HCT116 (cell line): ENCODE results near the gene SPSB3. TPM values are rescaled to one million over a fixed set of nuclear protein-coding genes. Genes with fewer than 3 reads are reported as not detected.

Experiments
- ATAC-seq: fragments of 200-7000 bp; cut with Tn5 transposase; 2 replicates; pipeline ENCODE4 v1.9.1; 2020; ENCODE audit warnings: mild to moderate bottlenecking, moderate library complexity
- BruUV-seq: library from RNA; stranded (reverse); fragments of 400-500 nt; replicated peaks from 2 replicates; lab custom pipeline; 2021; lab: Mats Ljungman, UMichigan
- CTCF ChIA-PET: fragments of 300-600 bp; sonication (Branson Sonifier 250); formaldehyde crosslinking; loops from one replicate; lab custom pipeline; 2021; ENCODE audit warnings: antibody characterized with exemption; lab: Charles Lee
- POLR2A ChIA-PET: fragments of 300-600, 350-600 bp; sonication (Branson Sonifier 250); formaldehyde crosslinking; loops from one replicate; lab custom pipeline; 2021; ENCODE audit warnings: antibody characterized with exemption; lab: Charles Lee
- RAD21 ChIA-PET, 2 experiments: fragments of 300-600 bp; sonication (Branson Sonifier 250); formaldehyde crosslinking; loops; one replicate each; lab custom pipeline; 2023; ENCODE audit warnings: low total read pairs in 2 of 2; ENCODE audit not compliant: uncharacterized antibody in 2 of 2, unreplicated experiment in 2 of 2, low non-redundant PET in 1 of 2; lab: Charles Lee
- DNase-seq: peaks from one replicate; pipeline ENCODE4 v3.0.0-alpha.2; 2010; ENCODE audit warnings: low read depth, low spot score
- H2AFZ ChIP-seq: fragments of 200-600 bp; shearing (Covaris generic), sonication (generic); 2 replicates; pipeline ENCODE4 v1.6.1; 2017; ENCODE audit warnings: low read depth, mixed run types, mixed read lengths, antibody characterized with exemption, low read length; ENCODE audit not compliant: poor library complexity, severe bottlenecking
- H3K27ac ChIP-seq: 2 replicates; pipeline ENCODE4 v1.5.1; 2012; ENCODE audit warnings: low read depth, low read length
- H3K27me3 ChIP-seq: fragments of 200-600 bp; sonication (generic); 2 replicates; pipeline ENCODE4 v1.6.1; 2016; ENCODE audit warnings: mixed run types, low read length, mixed read lengths; ENCODE audit not compliant: insufficient read depth
- H3K36me3 ChIP-seq, 2 experiments: fragments of 200-500 bp in 1 of 2; fragments of 200-600 bp in 1 of 2; sonication (Bioruptor generic) in 1 of 2; sonication (generic) in 1 of 2; 2 replicates each; pipeline versions ENCODE4 v1.5.1 to v1.6.1; 2014 to 2016; ENCODE audit warnings: low read length in 2 of 2, inconsistent platforms in 1 of 2, mixed read lengths in 1 of 2, mixed run types in 1 of 2; ENCODE audit not compliant: insufficient read depth in 2 of 2, control insufficient read depth in 1 of 2
- H3K4me1 ChIP-seq, 2 experiments: fragments of 200-600 bp in 1 of 2; sonication (generic) in 1 of 2; 2 replicates each; pipeline versions ENCODE4 v1.5.1 to v1.6.1; 2012 to 2017; ENCODE audit warnings: low read length in 2 of 2, inconsistent platforms in 1 of 2, mild to moderate bottlenecking in 1 of 2, mixed read lengths in 1 of 2, mixed run types in 1 of 2, moderate library complexity in 1 of 2; ENCODE audit not compliant: insufficient read depth in 2 of 2, control insufficient read depth in 1 of 2
- H3K4me2 ChIP-seq: fragments of 200-600 bp; sonication (generic); 2 replicates; pipeline ENCODE4 v1.6.1; 2017; ENCODE audit warnings: mixed run types, low read length, mixed read lengths
- H3K4me3 ChIP-seq, 2 experiments: fragments of 200-600 bp in 1 of 2; sonication (generic) in 1 of 2; replicated peaks in 1 of 2; 2 replicates each; pipeline ENCODE4 v1.5.1; 2011 to 2016; ENCODE audit warnings: low read length in 2 of 2, control low read depth in 1 of 2, low read depth in 1 of 2, mild to moderate bottlenecking in 1 of 2, mixed read lengths in 1 of 2, mixed run types in 1 of 2
- H3K79me2 ChIP-seq: fragments of 200-600 bp; sonication (generic); 2 replicates; pipeline ENCODE4 v1.6.1; 2017; ENCODE audit warnings: mild to moderate bottlenecking, mixed run types, low read length, moderate library complexity, mixed read lengths; ENCODE audit not compliant: insufficient read depth
- H3K9ac ChIP-seq: fragments of 200-600 bp; sonication (generic); 2 replicates; pipeline ENCODE4 v1.6.1; 2016; ENCODE audit warnings: low read length, mixed read lengths
- H3K9me2 ChIP-seq: fragments of 200-600 bp; sonication (generic), shearing (Covaris generic); 2 replicates; pipeline ENCODE4 v1.6.1; 2017; ENCODE audit warnings: mixed run types, mild to moderate bottlenecking, moderate library complexity; ENCODE audit not compliant: insufficient read depth
- H3K9me3 ChIP-seq, 2 experiments: fragments of 200-500 bp in 1 of 2; fragments of 200-600 bp in 1 of 2; sonication (Bioruptor generic) in 1 of 2; sonication (generic) in 1 of 2; 2 replicates each; pipeline ENCODE4 v1.6.1; 2014 to 2017; ENCODE audit warnings: low read length in 2 of 2, mixed read lengths in 2 of 2, inconsistent platforms in 1 of 2, low read depth in 1 of 2, mild to moderate bottlenecking in 1 of 2, mixed run types in 1 of 2, moderate library complexity in 1 of 2; ENCODE audit not compliant: control insufficient read depth in 1 of 2, insufficient read depth in 1 of 2
- H4K20me1 ChIP-seq: fragments of 200-600 bp; sonication (generic), shearing (Covaris generic); 2 replicates; pipeline ENCODE4 v1.6.1; 2017; ENCODE audit warnings: mixed run types, mild to moderate bottlenecking, moderate library complexity; ENCODE audit not compliant: insufficient read depth
- CBX3 ChIP-seq: IDR thresholded peaks from 2 replicates; pipeline ENCODE4 v1.6.1; 2012; ENCODE audit warnings: low read depth
- CEBPB ChIP-seq: IDR thresholded peaks from 2 replicates; pipeline ENCODE4 v1.6.1; 2012; ENCODE audit warnings: low read depth
- ELF1 ChIP-seq: IDR thresholded peaks from 2 replicates; pipeline ENCODE4 v1.6.1; 2012; ENCODE audit warnings: low read depth, borderline replicate concordance
- EZH2 ChIP-seq: fragments of 200-600 bp; sonication (generic); IDR thresholded peaks from 2 replicates; pipeline ENCODE4 v1.6.1; 2017; ENCODE audit warnings: antibody characterized with exemption, mixed run types
- EZH2phosphoT487 ChIP-seq: fragments of 200-600 bp; IDR thresholded peaks from 2 replicates; pipeline ENCODE4 v1.6.1; 2018; ENCODE audit warnings: antibody characterized with exemption, borderline replicate concordance
- MAX ChIP-seq: IDR thresholded peaks from 2 replicates; pipeline ENCODE4 v1.6.1; 2012
- POLR2A ChIP-seq: IDR thresholded peaks from 2 replicates; pipeline ENCODE4 v1.7.0; 2011; ENCODE audit warnings: borderline replicate concordance; ENCODE audit not compliant: insufficient read depth, insufficient read length; ENCODE audit errors: extremely low read depth
- POLR2AphosphoS5 ChIP-seq: IDR thresholded peaks from 2 replicates; pipeline ENCODE4 v1.6.1; 2011; ENCODE audit warnings: mild to moderate bottlenecking, low read depth, low read length, moderate library complexity
- SIN3A ChIP-seq: IDR thresholded peaks from 2 replicates; pipeline ENCODE4 v1.6.1; 2012; ENCODE audit warnings: low read depth
- SP1 ChIP-seq: IDR thresholded peaks from 2 replicates; pipeline ENCODE4 v1.6.1; 2012; ENCODE audit warnings: low read depth
- SRF ChIP-seq: IDR thresholded peaks from 2 replicates; pipeline ENCODE4 v1.6.1; 2012; ENCODE audit warnings: low read depth
- TCF7L2 ChIP-seq: IDR thresholded peaks from 2 replicates; pipeline ENCODE4 v1.7.0; 2011; ENCODE audit warnings: borderline replicate concordance, inconsistent platforms; ENCODE audit not compliant: insufficient read depth, insufficient read length; ENCODE audit errors: extremely low read depth
- ZFX ChIP-seq: fragments of 450-650 bp; IDR thresholded peaks from 2 replicates; pipeline ENCODE4 v1.6.1; 2017
- intact Hi-C: fragments of 100-400 bp; cut with micrococcal nuclease; formaldehyde crosslinking; loops from 2 replicates; pipeline ENCODE4 v1.10.0; 2022
- total RNA-seq: library from RNA; stranded (reverse); gene quantifications from one replicate; pipeline ENCODE4 v1.2.1, GENCODE V29; 2021; ENCODE audit not compliant: unreplicated experiment

The SPSB3 gene
- total RNA-seq, 1 experiment from 2014 or later = 31.6 TPM

DNA sequence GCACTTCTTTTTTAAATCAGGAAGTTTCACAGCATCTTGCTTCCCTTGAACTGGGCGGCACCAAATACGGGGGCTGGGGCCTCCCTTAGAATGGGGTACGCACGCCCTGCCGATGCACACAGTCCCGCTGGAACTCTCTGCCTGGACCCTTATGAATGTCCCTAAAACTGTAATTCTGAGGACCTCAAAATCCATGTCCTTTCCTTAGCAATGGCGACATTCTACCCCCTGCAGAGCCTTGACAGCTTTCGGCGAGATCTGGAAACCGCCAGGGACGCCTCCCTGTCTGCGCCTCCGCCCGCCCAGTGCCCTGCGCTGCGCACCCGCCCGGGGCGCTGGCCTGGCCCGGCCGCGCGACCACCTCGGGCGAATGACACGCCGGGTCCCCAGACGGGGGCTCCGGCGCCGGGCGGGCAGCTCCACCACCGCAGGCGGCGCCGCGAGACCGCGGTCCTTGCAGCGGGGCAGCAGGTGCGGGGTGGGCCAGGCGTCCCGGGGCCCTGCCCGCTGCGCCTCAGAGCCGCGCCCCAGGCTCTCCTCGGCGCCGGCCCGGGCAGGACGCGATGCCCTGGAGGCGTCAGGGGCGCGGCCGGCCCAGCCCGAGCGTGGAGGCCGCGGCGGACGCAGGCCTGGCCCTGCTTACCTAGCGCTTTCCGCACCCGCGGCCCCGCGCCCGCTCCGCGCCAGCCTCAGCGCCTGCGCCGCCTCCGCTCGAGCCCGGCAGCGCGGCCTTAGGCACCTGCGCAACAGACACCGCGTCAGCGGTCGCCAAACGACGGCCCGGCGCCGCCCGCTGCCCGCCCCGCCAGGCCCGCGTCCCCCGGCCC lies 43.7 kb upstream of the SPSB3 start:
- H3K4me2 ChIP-seq = peak overlapping the region; percentile 73
- ATAC-seq = peak; percentile 74
- H4K20me1 ChIP-seq = peaks cover 5% of the 10 kb centered on the region; the same call in 1 of the 2 replicates
- peak overlapping the region; percentile 69 for H3K9ac ChIP-seq
- BruUV-seq = no TSS peak
- CTCF ChIA-PET = interaction anchor here (1.2 to 1.7 kb wide), 2 partner anchors 13 to 53 kb away, joined by 3 to 4 read pairs; partner anchors contain the start of genes EME2 and MRPS34
- peak overlapping the region; percentile 80 for H3K27ac ChIP-seq
- no peak overlapping the region for H2AFZ ChIP-seq
- peaks cover 33% of the 10 kb centered on the region for H3K79me2 ChIP-seq
- TF ChIP-seq EZH2 (no peak), SIN3A (0 out of 2 replicates have a peak, but pooled peaks have one; percentile 23), TCF7L2 (no peak), EZH2phosphoT487 (no peak), CBX3 (no peak), ELF1 (no peak), POLR2AphosphoS5 (0 out of 2 replicates have a peak, but pooled peaks have one; percentile 3), CEBPB (no peak), SRF (no peak), ZFX (peak; percentile 87), POLR2A (no peak), SP1 (no peak), MAX (no peak)
- TF ChIP-seq, all 23 proteins: peak for 3
- Histone ChIP-seq H3K36me3 (0 out of 4 replicates have a peak, but pooled peaks cover 0 to 7% of the 10 kb centered on the region in 2 experiments), H3K9me2 (no peaks in the 10 kb centered on the region), H3K9me3 (no peaks in the 10 kb centered on the region), H3K27me3 (no peaks in the 10 kb centered on the region), H3K4me3 (peak overlapping the region; percentile 90 to 98), H3K4me1 (peaks cover 14 to 17% of the 10 kb centered on the region in 2 experiments)
- no peak for DNase-seq
- ChIA-PET RAD21 (no interaction called here), POLR2A (interaction anchor here (1.1 to 1.6 kb wide), 2 partner anchors 44 to 139 kb away, joined by 3 to 6 read pairs; partner anchors contain the start of genes NUBP2, RPS2 and SPSB3)
- intact Hi-C loops = loop anchor here (2.0 kb wide), 1 partner anchor 43 kb away; the partner anchor contains the start of genes NUBP2 and SPSB3
